Measurements from ENCODE around the gene TRPV6.

DNA sequence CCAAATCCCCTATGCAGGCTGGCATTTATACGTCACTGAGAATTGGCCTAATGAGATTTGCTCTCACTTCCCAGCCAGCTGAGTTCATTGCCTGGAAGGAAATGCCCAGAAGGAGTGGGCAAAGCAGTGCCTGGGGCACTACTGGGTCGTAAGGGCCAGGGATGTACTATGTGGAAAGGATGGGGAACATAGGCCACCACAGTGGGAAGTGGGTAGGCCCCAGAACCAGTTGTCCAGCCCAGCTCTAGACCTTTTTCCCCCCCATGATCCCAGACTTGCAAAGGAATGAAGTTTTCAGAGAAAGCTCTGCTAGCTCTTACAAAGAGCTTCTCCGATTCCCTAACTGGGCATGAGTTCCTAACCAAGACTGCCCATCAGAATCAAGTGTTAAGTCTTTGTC is 34.1 kb upstream of the TRPV6 start:
- TF ChIP-seq, protein P1, sequence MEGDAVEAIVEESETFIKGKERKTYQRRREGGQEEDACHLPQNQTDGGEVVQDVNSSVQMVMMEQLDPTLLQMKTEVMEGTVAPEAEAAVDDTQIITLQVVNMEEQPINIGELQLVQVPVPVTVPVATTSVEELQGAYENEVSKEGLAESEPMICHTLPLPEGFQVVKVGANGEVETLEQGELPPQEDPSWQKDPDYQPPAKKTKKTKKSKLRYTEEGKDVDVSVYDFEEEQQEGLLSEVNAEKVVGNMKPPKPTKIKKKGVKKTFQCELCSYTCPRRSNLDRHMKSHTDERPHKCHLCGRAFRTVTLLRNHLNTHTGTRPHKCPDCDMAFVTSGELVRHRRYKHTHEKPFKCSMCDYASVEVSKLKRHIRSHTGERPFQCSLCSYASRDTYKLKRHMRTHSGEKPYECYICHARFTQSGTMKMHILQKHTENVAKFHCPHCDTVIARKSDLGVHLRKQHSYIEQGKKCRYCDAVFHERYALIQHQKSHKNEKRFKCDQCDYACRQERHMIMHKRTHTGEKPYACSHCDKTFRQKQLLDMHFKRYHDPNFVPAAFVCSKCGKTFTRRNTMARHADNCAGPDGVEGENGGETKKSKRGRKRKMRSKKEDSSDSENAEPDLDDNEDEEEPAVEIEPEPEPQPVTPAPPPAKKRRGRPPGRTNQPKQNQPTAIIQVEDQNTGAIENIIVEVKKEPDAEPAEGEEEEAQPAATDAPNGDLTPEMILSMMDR (IDR thresholded peaks at IDR 0.05 in 8 of 11, conservative IDR thresholded peaks at IDR 0.05 in 3 of 11), result no peak
- no peak for TF ChIP-seq POLR2A (IDR thresholded peaks at IDR 0.05)
- no peak for TF ChIP-seq POLR2AphosphoS5 (IDR thresholded peaks at IDR 0.05)
